ENCODE data around the gene MAPK14.

MAPK14 gene

DNA sequence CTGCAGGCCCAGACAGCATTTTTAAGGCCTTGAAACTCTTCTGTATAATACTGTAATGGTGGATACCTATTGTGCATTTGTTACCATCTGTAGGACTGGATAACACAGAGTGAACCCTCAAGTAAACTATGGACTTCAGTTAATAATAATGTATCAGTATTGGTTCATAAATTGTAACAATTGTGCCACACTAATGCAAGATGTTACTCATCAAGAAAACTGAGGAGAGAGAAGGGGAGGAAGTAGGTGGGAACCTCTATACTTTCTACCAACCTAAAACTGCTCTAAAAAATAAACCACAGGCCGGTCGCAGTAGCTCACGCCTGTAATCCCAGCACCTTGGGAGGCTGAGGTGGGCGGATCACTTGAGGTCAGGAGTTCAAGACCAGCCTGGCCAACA is 113.5 kb downstream of the MAPK14 start:
- no peak for DNase-seq

GRCh38 chr6:36141961-36142360 is 114.4 kb downstream of the MAPK14 start:
- DNase-seq: no peak

DNA sequence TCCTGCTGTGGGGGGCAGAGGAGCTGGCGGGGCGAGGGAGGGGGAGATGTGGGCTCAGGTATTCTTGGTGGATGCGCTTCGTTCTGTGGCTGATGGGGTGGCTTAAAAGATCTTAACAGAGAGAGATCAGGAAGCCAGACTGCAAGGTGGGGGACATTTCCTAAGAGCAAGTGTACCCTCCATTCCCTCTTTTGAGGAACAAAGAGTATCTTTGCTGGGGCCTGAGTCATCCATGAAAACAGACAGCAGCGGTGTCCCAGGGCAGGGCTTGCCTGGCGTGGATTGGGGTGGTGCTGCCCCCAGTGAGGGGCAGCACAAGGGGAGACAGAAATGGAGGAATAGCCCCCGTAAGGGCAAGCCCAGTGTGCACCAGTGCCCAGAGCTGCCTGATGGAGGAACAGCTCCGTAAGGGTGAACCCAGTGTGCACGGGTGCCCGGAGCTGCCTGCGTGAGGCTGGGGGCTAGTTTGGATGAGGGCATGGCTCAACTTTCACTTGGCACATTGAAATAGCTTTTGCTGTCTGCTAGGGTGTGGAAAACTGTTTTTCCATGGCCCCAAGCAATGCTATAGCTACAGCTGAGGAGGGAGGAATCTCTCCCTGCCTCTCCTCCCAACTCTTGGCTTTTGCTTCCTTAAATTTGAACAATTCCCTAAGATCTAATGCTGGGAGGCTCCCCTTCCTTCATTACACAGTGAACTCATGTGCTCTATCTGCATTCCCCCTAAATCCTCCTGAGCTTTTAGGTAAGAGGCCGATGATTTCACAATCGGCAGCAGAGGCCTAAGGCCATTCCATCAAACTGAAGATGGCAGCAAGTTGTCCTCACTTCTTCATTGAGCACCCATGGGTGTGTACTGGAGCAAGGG is 115.6 kb downstream of the MAPK14 start:
- no peak for DNase-seq

DNA sequence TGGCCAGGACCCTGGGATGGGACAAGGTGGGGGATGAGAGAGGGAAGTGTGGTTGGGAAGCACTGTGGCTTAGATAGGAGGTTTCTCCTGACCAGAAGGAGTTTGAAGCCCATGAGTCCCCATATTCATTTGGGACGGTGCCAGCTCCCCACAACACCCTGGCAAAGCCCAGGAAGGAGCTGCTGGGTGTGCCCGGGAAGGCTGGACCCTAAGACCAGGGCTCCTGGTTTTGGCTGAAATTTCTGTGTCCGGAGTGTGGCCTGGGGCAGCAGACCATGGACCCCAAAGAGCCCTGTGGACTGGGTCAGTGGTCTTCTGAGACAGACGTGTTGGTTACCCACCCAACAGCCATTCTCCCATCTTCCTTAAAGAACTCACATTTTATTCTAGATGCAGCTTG is 117.9 kb downstream of the MAPK14 start:
- DNase-seq: no peak

GRCh38 chr6:36147294-36147693 is 119.7 kb downstream of the MAPK14 start:
- no peak for DNase-seq

DNA sequence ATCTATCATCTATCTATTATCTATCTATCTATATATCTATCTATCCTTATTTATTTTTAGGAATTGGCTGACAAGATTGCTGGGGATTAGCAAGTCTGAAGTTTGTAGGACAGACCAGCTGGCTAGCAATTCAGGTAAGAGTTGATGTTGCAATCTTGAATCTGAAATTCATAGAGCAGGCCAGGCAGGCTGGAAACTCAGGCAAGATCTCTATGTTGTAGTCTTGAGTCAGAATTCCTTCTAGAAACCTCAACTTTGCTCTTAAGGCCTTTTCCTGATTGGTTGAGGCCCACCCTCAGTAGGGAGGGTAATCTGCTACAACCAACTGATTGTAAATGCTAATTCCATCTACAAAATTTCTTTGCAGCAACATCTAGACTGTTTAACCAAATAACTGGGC is 121.9 kb downstream of the MAPK14 start:
- no peak for DNase-seq

- no peak for DNase-seq
Observed at GRCh38 chr6:36150283-36150682, 122.7 kb downstream of the MAPK14 start.

- DNase-seq: no peak
Observed at GRCh38 chr6:36154286-36154685, 126.7 kb downstream of the MAPK14 start.

DNA sequence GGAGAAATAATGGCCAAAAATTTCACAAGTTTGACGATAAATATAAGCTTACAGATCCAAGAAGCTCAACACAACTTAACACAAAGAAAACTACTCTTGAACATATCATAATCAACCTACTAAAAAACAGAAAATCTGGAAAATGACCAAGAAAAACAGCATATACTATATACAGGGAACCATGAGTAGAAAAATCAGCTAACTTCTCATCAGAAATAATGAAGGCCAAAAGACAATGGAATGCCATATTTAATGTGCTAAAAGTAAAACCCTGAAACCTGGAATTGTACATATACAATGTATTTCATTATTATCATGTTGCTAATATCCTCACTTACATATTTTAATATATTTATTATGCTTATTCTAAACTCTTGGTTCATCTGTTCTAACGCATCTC is 128.1 kb downstream of the MAPK14 start:
- DNase-seq: no peak

DNA sequence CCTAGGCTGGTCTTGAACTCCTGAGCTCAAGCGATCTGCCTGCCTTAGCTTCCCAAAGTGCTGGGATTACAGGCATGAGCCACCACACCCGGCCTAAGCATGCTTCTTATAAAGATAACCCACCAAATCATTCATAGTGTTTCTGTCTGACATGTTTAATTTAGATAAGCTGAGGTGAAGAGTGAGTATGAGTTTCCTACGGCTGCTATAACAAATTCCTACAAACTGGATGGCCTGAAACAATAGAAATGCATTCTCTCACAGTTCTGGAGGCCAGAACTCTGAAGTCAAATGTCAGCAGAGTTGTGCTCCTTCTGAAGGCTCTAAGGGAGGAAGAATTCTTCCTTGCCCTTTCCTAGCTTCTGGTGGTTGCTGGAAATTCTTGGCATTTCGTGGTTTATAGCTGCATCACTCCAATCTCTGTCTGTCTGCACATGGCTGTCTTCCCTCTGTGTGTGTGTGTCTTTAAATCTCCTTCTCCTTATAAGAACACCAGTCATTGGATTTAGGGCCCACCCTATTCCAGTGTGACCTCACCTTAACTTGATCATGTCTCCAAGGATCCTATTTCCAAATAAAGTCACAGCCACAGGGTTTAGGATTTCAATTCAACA is 132.6 kb downstream of the MAPK14 start:
- DNase-seq: no peak

Measured in NK-92 treated with Interleukin-12 subunit alpha and Interleukin-12 subunit beta, amount 100 ng/mL, for 24 hours (cell line).